ENCODE results near the gene GMDS. TPM values are rescaled to one million over a fixed set of nuclear protein-coding genes. Genes with fewer than 3 reads are reported as not detected.

The GMDS gene
- total RNA-seq, 1 experiment from 2014 or later, result 27.6 TPM

GRCh38 chr6:1737463-1738311, 507.7 kb downstream of the GMDS start:
- no peaks in the 10 kb centered on the region; a peak in 1 of 4 replicates for H3K4me1 Mint-ChIP-seq
- H2AFZ ChIP-seq (ENCODE audit: low read length), result no peak overlapping the region
- no peak overlapping the region for H2BK20ac ChIP-seq (ENCODE audit: low read depth, low read length, poor library complexity, severe bottlenecking)
- no peaks in the 10 kb centered on the region for H4K20me1 ChIP-seq (ENCODE audit: control insufficient read depth, insufficient read depth, insufficient read length)
- H3K23ac ChIP-seq (ENCODE audit: insufficient read length, low read depth, low read length), result no peak overlapping the region
- no peak overlapping the region for H4K91ac ChIP-seq (ENCODE audit: insufficient read length, low read depth, low read length)
- H3K4me2 ChIP-seq (ENCODE audit: insufficient read depth, insufficient read length, low read length), result no peak overlapping the region
- no peak overlapping the region for H2AK5ac ChIP-seq (ENCODE audit: insufficient read length, low read length)
- H3K4me1 ChIP-seq (ENCODE audit: insufficient read depth, low read length), result no peaks in the 10 kb centered on the region; the same call in 1 of the 2 replicates
- H3K79me2 ChIP-seq (ENCODE audit: insufficient read depth, low read length), result no peaks in the 10 kb centered on the region
- no peak overlapping the region for H2BK15ac ChIP-seq (ENCODE audit: low read depth, low read length)
- no peak overlapping the region for H2BK12ac ChIP-seq (ENCODE audit: insufficient read length, low read depth, low read length)
- H3K9me3 ChIP-seq (ENCODE audit: control insufficient read depth, low read depth, low read length), result no peaks in the 10 kb centered on the region
- no peak overlapping the region for H3K56ac ChIP-seq (ENCODE audit: insufficient read length, low read depth, low read length)
- H3K9ac ChIP-seq (ENCODE audit: extremely low read depth, insufficient read length, low read length), result no peak overlapping the region
- H2BK120ac ChIP-seq (ENCODE audit: low read depth, low read length, poor library complexity, severe bottlenecking), result no peak overlapping the region
- H3K79me1 ChIP-seq (ENCODE audit: insufficient read depth, low read depth, low read length, poor library complexity, severe bottlenecking), result no peaks in the 10 kb centered on the region
- no peaks in the 10 kb centered on the region for H3K36me3 Mint-ChIP-seq (ENCODE audit: insufficient read depth in 1 of 3, low read depth in 3 of 3)
- H3K23me2 ChIP-seq (ENCODE audit: insufficient read length, low read depth, low read length, poor library complexity, severe bottlenecking), result no peaks in the 10 kb centered on the region
- H4K8ac ChIP-seq (replicated peaks; ENCODE audit: insufficient read length, low read depth, low read length), result no peak overlapping the region
- 100% methylated on average over 1 of the region's 6 CpGs for WGBS (ENCODE audit: extremely low coverage, insufficient read length, low lambda C conversion rate)
- no peaks in the 10 kb centered on the region for H3K27me3 Mint-ChIP-seq (ENCODE audit: low read depth)
- H3K18ac ChIP-seq (ENCODE audit: insufficient read length, low read depth, low read length), result no peak overlapping the region
- H3K4ac ChIP-seq (ENCODE audit: low read depth, low read length), result no peak overlapping the region
- H3K27ac ChIP-seq (ENCODE audit: insufficient read length, low read depth, low read length), result no peak overlapping the region
- H3K14ac ChIP-seq (ENCODE audit: insufficient read depth, low read length), result no peak overlapping the region
- DNase-seq, result no peak
- no peak for TF ChIP-seq CTCF (conservative IDR thresholded peaks at IDR 0.05)
- H3T11ph ChIP-seq (ENCODE audit: low read length), result no peak overlapping the region
- no peaks in the 10 kb centered on the region for H3K27me3 ChIP-seq (ENCODE audit: insufficient read depth, low read length)
- H2BK5ac ChIP-seq (ENCODE audit: insufficient read length, low read length), result no peak overlapping the region
- no peak overlapping the region for H3K4me3 Mint-ChIP-seq
- no peak overlapping the region for H3K27ac Mint-ChIP-seq
- H3K9me3 Mint-ChIP-seq, result no peaks in the 10 kb centered on the region
- H4K5ac ChIP-seq (ENCODE audit: insufficient read length, low read depth, low read length), result no peak overlapping the region
